Pancreas (tissue), 10 donors: ENCODE data around the gene CAPN10. TPM values are rescaled to one million over a fixed set of nuclear protein-coding genes. Genes with fewer than 3 reads are reported as not detected.

Experiments used
- ATAC-seq, 4 donors: fragments of 200-7000 bp; cut with Tn5 transposase; one replicate each; pipeline versions ENCODE4 v1.8.0 to v1.9.1; 2020; ENCODE audit warnings: mild to moderate bottlenecking in 4 of 4, moderate library complexity in 4 of 4
- DNase-seq, 6 donors: peaks; one replicate each; pipeline ENCODE4 v3.0.0-alpha.2; 2020
- FAIRE-seq: peaks from 2 replicates; lab custom pipeline; 2012; peaks lifted over from hg19 to GRCh38; lab: Jason Lieb, UNC
- H3K27ac ChIP-seq, 4 donors: fragments of 200-600 bp; sonication (generic); 1 replicate in 3 of 4; 2 replicates in 1 of 4; pipeline versions ENCODE4 v1.5.0 to v1.8.0; 2020
- H3K27me3 ChIP-seq, 4 donors: fragments of 200-600 bp; one replicate each; pipeline ENCODE4 v1.8.0; 2021
- H3K36me3 ChIP-seq, 3 donors: fragments of 200-600 bp; sonication (generic) in 1 of 3; one replicate each; pipeline versions ENCODE4 v1.5.0 to v1.8.0; 2020 to 2021
- H3K4me1 ChIP-seq, 3 donors: fragments of 200-600 bp; one replicate each; pipeline ENCODE4 v1.8.0; 2021
- H3K4me3 ChIP-seq, 4 donors: fragments of 200-600 bp; sonication (generic) in 2 of 4; one replicate each; pipeline versions ENCODE4 v1.5.0 to v1.8.0; 2020 to 2021
- H3K9me3 ChIP-seq, 4 donors: fragments of 200-600 bp; one replicate each; pipeline ENCODE4 v1.8.0; 2021
- WGBS, 2 donors: extraction: QIAGEN DNeasy Blood & Tissue Kit; methylation state at CpG; one replicate each; pipeline ENCODE4 v1.1.7; 2013; 5-methylcytosine and 5-hydroxymethylcytosine counted together
- intact Hi-C, 3 donors: fragments of 100-400 bp; cut with DNase I; formaldehyde crosslinking; loops; one replicate each; pipeline versions ENCODE4 v1.11.1 to v1.14.2; 2022
- polyA plus RNA-seq, 2 donors: library from polyadenylated mRNA; stranded (reverse); fragments of 200-250 nt; gene quantifications; one replicate each; pipeline ENCODE4 v1.2.3, GENCODE V29; 2013
- total RNA-seq, 6 donors: library from RNA; stranded (reverse); fragmentation: NEBNext Ultra II Directional in 4 of 6; extraction: Animal tissue kit (Norgen Biotek cat#: 25700) in 4 of 6; gene quantifications; one replicate each; pipeline versions ENCODE4 v1.2.1 to v1.2.4, GENCODE V29; 2021 to 2023
- TF ChIP-seq, protein P1 (sequence below), 4 donors: fragments of 200-600 bp; sonication (generic) in 3 of 4; IDR thresholded peaks; one replicate each; pipeline versions ENCODE4 v1.5.0 to v1.8.0; 2021; ENCODE audit warnings: antibody characterized with exemption in 4 of 4
- donor health status: healthy with polysubstance abuse.
- donor health status: DM: no; HTN: no; CAD: no; lungs with moderate emphysema.
- donor health status: DM: no; HTN: no; CAD: no.
- donor health status: control.
- donor health status: control.
- donor health status: Bipolar disorder and iron deficiency.
- donor health status: DM: yes; HTN: yes; CAD: no.
- donor health status: DM: no; HTN: no; CAD: no.
- donor health status: DM: no; HTN: no; CAD: no.
- donor health status: DM: yes; HTN: yes; CAD: no.

Gene CAPN10
- total and polyA plus RNA-seq, 8 donors = 8.6 to 49.3 (median 12.7) TPM

DNA sequence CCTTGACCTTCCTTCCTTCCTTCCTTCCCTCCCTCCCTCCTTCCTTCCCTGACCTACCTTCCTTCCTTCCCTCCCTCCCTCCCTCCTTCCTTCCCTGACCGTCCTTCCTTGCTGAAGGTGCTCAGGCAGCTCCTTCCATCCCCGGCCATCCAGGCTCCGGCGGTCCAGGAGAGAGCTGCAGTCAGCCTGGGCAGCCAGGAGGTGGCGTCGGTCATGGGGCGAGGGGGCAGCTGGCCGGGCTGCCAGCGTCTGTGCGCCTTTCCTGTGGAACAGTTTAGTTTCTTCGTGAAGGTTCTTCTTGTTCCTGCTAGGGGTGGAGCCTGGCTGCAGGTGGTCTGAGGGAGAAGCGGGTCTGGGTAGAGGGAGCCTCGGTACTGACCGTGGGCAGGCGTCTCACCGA is 54.4 kb downstream of the CAPN10 start:
- no peaks in the 10 kb centered on the region for H3K27me3 ChIP-seq
- intact Hi-C loops = loop anchor here in 1 of 3 donors (10.0 kb wide), 1 partner anchor 64 kb away; no protein-coding TSS in a partner anchor
- 8 to 13% methylated on average over 16 of the region's 16 CpGs for WGBS, 2 donors
- no peak overlapping the region for H3K27ac ChIP-seq
- ATAC-seq (peak; percentile 70 to 96 (median 92)), DNase-seq (peak; percentile 45 to 92 (median 74)), FAIRE-seq (no peak)
- no peaks in the 10 kb centered on the region for H3K4me1 ChIP-seq
- TF ChIP-seq, protein P1, sequence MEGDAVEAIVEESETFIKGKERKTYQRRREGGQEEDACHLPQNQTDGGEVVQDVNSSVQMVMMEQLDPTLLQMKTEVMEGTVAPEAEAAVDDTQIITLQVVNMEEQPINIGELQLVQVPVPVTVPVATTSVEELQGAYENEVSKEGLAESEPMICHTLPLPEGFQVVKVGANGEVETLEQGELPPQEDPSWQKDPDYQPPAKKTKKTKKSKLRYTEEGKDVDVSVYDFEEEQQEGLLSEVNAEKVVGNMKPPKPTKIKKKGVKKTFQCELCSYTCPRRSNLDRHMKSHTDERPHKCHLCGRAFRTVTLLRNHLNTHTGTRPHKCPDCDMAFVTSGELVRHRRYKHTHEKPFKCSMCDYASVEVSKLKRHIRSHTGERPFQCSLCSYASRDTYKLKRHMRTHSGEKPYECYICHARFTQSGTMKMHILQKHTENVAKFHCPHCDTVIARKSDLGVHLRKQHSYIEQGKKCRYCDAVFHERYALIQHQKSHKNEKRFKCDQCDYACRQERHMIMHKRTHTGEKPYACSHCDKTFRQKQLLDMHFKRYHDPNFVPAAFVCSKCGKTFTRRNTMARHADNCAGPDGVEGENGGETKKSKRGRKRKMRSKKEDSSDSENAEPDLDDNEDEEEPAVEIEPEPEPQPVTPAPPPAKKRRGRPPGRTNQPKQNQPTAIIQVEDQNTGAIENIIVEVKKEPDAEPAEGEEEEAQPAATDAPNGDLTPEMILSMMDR (IDR thresholded peaks at IDR 0.05) = peak in 2 of 4 donors; percentile 37 to 46
- no peaks in the 10 kb centered on the region for H3K9me3 ChIP-seq
- H3K4me3 ChIP-seq = no peak overlapping the region
- H3K36me3 ChIP-seq = no peaks in the 10 kb centered on the region

DNA sequence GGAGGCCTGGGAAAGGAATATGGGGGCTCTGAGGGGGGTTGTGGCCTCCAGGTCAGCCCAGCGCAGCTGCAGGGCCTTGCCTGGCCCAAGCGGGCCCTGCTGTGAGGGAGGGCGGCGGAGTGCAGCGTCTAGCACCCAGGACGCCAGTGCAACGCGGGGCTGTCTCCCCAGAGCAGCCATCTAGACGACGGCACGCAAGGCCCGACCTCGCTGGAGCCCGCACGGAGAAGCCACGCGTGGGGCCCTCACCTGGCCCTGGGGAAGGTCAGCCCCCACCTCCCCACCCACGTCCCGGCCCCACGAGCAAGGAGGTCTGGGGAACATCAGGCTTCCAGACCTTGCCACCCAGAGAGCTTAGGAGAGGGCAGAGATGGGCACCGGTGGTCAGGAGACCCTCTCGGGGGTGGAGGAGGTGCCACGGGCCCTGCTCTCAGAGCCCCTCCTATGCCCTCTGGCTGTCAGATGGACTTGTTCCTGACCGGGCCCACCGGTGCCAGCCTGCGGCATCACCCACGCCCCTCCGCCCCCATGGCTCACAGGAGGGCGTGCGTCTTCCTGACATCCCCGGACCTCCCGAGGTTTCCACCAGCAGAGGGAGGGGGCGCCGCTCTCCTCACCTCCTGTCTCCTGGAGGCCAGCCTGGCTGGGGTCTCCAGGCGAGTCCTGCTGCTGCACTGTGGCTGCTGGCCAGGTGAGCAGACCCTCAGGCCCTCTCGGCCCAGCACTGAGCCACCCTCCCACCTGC is 55.7 kb downstream of the CAPN10 start:
- H3K27ac ChIP-seq = no peak overlapping the region
- DNase-seq (peak in 1 of 6 donors; percentile 66), FAIRE-seq (no peak), ATAC-seq (no peak)
- H3K27me3 ChIP-seq = no peaks in the 10 kb centered on the region
- TF ChIP-seq, protein P1 (IDR thresholded peaks at IDR 0.05) = no peak
- intact Hi-C loops = loop anchor here in 1 of 3 donors (10.0 kb wide), 1 partner anchor 63 kb away; no protein-coding TSS in a partner anchor
- WGBS, 2 donors = 70 to 77% methylated on average over 35 to 36 of the region's 36 CpGs
- H3K4me1 ChIP-seq = no peaks in the 10 kb centered on the region
- no peak overlapping the region for H3K4me3 ChIP-seq
- H3K9me3 ChIP-seq = no peaks in the 10 kb centered on the region
- H3K36me3 ChIP-seq = no peaks in the 10 kb centered on the region

DNA sequence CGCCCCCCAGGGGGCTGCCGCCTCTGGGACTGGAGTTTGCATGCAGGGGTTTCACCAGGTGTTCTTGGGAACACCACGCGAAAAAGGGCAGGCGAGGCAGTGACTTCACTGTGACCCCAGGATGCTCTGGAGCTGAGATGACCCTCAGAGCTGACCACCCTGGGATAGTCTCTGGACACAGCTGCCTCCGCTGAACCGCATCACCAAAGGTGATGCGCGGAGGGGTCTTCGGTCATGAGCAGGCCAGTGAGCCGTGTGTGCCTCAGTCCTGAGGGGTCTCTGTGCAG is 56.2 kb downstream of the CAPN10 start:
- no peak overlapping the region for H3K27ac ChIP-seq
- WGBS, 2 donors = 79 to 87% methylated on average over 11 of the region's 11 CpGs
- FAIRE-seq = no peak
- intact Hi-C loops = loop anchor here in 1 of 3 donors (10.0 kb wide), 1 partner anchor 62 kb away; no protein-coding TSS in a partner anchor
- no peaks in the 10 kb centered on the region for H3K4me1 ChIP-seq
- H3K36me3 ChIP-seq = no peaks in the 10 kb centered on the region
- peak in 1 of 6 donors; percentile 64 for DNase-seq
- no peaks in the 10 kb centered on the region for H3K27me3 ChIP-seq
- TF ChIP-seq, protein P1 (IDR thresholded peaks at IDR 0.05) = no peak
- ATAC-seq = no peak
- H3K9me3 ChIP-seq = no peaks in the 10 kb centered on the region
- no peak overlapping the region for H3K4me3 ChIP-seq

DNA sequence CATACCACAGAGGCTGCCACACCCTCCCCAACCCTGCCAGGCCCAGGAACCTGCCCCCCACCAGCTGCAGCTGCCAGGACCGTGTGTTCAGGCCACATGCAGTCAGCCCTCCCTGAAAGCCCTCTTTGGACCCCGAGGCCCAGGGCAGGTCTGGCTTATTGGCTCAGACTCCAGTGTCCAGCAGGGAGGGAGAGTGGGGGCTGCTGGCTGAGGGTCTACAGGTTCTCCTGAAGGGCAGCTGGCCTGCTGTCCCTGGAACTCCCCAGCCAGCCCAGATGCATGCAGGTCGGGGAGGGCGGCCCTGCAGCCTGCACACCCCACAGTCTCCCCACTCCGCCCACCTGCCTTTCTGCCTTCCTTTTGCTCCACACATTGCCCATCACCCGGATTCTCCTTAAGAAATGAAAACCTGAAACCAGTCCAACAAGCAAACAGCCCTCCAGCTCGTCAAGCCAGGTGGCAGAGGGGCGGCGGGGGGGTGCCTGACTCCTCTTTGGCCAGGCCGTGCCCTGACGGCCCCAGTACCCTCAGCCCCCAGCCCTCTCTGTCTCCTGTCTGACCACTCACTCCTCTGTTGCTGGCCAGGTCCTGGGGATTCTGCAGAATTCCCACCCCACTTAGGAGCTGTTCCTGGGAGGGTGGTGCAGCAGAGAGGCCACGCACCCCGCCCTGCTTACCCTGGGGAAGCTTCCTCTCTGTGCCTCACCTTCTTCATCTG is 56.7 kb downstream of the CAPN10 start:
- DNase-seq (peak in 1 of 6 donors; percentile 58), ATAC-seq (no peak), FAIRE-seq (no peak)
- Histone ChIP-seq H3K36me3 (no peaks in the 10 kb centered on the region), H3K27ac (no peak overlapping the region), H3K9me3 (no peaks in the 10 kb centered on the region), H3K4me1 (no peaks in the 10 kb centered on the region), H3K27me3 (no peaks in the 10 kb centered on the region), H3K4me3 (no peak overlapping the region)
- TF ChIP-seq, protein P1 (IDR thresholded peaks at IDR 0.05) = no peak
- 58 to 69% methylated on average over 12 to 13 of the region's 13 CpGs for WGBS, 2 donors
- intact Hi-C loops = loop anchor here in 1 of 3 donors (10.0 kb wide), 1 partner anchor 62 kb away; no protein-coding TSS in a partner anchor
